GM18526 (cell line): ENCODE measurements around the gene LRRC42.

Experiments used
- POLR2A ChIP-seq: IDR thresholded peaks from 3 replicates; pipeline ENCODE4 v1.6.1; 2011; ENCODE audit not compliant: insufficient read length; ENCODE audit errors: extremely low read depth

The LRRC42 gene

DNA sequence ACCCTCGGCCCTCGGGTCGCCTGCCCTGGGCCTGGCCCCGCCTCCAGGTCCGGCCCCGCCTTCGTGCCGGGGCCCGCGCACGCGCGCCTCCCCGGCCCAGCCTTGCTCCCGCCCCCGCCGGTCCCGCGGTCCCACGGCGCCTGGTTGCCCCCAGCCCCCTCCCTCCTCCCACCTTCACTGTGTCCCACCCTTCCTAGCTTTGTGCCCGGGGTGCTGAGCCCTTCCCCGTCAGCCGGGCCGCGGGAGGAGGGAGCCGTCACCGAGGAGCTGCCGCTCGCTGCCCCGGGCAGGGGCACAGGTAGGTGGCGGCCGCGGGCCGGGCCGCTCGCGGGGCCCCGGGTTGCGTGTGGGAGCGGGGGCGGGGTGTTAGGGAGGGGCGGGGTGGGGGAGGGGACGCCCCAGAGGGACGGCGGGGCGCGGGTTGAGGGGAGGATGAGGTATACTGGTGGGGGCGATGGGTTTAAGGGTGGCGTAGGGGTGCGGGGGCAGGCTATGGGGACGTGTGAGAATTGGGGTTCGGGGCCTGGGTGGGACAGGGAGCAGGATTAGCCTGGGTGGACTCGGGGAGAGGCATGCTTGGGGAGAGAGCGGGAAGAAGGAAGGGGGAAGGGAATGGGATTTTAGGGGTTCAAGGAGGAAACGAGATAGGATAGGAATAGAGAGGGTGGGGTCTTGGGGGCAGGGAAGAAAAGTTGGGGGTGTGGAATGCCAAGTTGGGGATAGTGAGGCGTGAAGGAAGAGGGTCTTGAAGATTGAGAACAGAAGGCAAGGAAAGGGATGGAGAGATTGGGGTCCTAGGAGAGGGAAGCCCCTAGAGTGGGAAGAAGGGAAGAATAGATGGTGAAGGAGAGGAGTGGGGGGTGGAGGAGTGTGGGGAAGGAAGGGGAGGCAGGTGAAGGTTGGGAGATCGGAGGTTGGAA, at the start of gene LRRC42:
TSS of gene LRRC42 (plus strand) at position 99 of the 920 bp plus-strand sequence. CDS start 5,650 bp downstream, outside the sequence.
- TF ChIP-seq POLR2A = peak; percentile 49

GRCh38 chr1:53896635-53897229, 49.4 kb upstream of the LRRC42 start:
- TF ChIP-seq POLR2A = no peak

DNA sequence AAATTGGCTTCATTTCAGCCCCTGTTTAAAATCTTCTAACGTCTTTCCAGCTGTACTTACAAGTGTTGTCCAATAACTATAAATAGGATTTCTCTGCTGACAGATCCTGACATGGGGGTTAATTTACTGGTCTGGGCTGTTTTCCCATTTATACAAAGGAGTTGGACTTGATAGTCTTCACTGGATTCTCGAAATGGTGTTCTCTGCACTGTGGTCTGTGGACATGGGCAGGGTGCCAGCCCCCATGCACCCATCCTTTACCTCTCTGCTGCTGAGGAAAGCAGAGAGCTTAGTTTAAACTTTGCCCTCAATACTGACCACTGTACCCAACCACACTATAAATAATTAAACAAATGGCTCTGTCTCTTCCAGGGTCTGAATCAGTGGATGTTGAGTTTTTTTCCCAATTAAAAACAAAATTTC, 46.9 kb upstream of the LRRC42 start:
- no peak for TF ChIP-seq POLR2A

GRCh38 chr1:53899708-53900107, 46.4 kb upstream of the LRRC42 start:
- TF ChIP-seq POLR2A = no peak

DNA sequence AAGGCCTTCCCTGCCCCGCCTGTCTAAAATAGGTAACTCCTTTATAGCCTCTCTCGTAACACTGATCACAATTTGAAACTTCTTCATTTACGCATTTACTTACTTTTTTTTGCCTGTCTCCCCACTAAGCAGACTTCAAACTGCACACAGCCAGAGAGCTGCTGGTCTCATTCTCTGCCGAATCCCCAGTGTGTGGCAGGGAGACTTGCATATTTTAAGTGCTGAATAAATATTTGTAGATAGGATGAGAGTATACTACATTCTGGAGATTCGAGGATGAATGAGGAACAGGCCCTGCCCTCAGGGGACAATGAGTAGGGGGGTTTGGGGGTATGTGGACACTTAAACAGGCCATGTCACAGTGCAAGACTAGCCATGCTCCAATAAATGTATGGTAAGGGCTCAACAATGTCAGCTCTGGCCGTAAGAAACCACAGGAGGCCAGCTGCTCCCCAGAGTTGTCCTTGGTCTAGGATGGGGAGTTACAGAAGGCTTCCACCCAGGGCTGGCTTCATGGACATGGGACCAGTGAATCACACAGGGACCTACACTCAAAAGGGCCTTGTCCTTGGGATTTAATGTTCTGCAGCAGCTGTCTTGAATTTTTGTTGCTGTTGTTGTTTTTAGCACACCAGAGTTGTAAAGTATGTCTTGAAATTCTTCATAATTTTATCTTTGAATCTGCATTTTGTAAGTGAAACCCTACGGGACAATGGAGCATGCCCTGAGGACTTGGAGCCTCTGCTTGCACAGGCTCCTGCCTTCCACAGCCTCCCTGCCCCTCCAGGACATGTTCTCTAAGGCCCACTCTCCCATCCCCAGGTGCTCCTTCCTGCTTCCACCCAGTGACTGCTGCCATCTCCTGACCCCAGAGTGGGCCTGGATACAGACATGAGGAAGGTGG, 43.7 kb upstream of the LRRC42 start:
- TF ChIP-seq POLR2A = no peak

DNA sequence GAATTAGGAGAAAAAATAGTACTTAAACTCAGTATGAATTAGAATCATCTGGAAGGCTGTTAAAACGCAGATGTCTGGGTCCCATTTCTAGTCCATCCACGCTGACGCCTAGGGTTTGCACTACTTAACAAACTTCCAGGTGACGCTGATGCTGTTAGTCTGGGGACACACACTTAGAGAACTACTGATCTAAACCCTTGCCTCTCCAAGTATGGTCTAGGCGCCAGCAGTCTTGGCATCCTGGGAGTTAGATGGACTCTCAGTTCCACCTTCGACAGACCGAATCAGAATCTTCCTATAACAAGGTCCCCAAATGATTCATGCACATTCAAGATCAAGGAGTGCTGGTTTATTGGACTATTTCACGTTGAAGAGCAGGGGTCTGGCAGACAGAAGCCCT, 40.6 kb upstream of the LRRC42 start:
- TF ChIP-seq POLR2A = no peak

GRCh38 chr1:53906121-53906520, 40.0 kb upstream of the LRRC42 start:
- no peak for TF ChIP-seq POLR2A

GRCh38 chr1:53909946-53910345, 36.2 kb upstream of the LRRC42 start:
- TF ChIP-seq POLR2A = no peak

DNA sequence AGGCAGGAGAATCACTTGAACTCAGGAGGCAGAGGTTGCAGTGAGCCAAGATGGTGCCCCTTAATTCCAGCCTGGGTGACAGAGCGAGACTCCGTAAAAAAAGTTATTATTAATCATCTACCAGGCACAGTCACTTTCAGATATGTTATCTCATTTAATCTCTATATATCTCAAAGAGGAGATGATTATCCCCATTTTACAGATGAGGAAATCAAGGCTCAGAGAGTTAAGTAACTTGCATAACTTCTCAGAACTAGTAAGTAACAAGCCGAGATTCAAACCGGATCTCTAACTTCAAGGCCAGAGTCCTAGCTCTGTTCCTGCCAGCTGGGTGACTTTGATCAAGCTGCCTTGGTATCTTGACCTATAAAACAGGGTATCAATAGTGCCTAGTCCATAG, 34.7 kb upstream of the LRRC42 start:
- no peak for TF ChIP-seq POLR2A

- no peak for TF ChIP-seq POLR2A
Observed at GRCh38 chr1:53913352-53914033, 32.7 kb upstream of the LRRC42 start.

DNA sequence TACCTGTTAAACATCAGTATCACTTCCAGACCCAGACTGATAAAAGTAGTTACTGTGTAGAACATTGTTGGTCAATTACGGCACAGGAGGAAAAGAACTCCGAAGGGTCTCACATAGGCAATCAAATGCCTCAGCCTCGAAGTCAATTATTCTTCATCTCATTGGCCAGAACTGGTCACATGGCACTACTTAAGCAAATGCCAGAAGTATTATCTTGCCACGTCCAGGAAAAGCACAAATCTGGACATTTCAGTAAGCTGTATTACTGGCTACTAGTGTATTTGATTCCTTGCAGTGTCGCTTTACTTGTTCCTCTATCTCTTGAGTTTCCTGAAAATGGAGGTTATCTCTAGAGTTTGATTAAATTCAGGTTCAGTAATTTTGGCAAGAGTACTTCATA, 27.8 kb upstream of the LRRC42 start:
- no peak for TF ChIP-seq POLR2A

GRCh38 chr1:53919675-53920066, 26.5 kb upstream of the LRRC42 start:
- TF ChIP-seq POLR2A = no peak

GRCh38 chr1:53927376-53927881, 18.7 kb upstream of the LRRC42 start:
- TF ChIP-seq POLR2A = no peak

DNA sequence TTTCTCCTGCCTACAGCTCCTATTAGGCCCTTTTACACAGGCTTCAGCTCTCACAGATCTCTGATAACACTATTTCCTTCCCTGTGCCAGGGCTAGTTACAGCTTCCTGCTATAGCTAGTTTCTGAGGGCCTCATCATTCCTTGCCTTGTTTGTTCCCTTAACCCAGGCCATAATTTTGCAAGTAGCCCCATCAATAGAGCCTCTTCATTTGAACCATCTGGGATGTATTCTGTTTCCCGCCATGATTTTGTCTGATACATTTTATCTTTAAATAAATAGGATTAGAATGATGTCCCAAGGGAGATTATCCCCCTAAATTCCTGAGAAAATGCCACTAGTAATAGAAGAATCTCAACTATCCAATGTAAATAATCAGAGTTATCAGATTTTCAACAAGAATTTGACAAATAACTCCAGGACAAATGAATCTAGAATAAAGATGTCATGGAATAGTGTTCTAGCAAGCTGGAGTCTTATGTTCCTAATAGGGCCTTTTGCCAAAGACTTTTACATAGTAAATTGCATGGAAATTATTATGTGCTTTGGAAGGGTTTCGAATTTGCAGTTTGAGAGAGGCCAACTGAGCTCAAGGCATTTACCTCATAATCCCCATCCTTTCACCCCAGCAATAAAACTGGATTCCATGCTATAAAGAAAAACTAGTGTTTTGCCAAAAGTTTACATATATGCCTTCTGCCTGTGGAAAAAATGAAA, 16.7 kb upstream of the LRRC42 start:
- TF ChIP-seq POLR2A = no peak
